Erythroblast (primary cell): ENCODE results near the gene ZNF621.

ENCODE experiments used
- GATA1 ChIP-seq: IDR thresholded peaks from 2 replicates; pipeline ENCODE4 v1.6.1; 2011; ENCODE audit warnings: low read depth, mild to moderate bottlenecking, control low read depth, low read length, moderate library complexity
- POLR2A ChIP-seq: IDR thresholded peaks from 2 replicates; pipeline ENCODE4 v1.6.1; 2011; ENCODE audit warnings: mild to moderate bottlenecking, low read length

GRCh38 chr3:40490916-40491315 is 33.8 kb upstream of the ZNF621 start:
- TF ChIP-seq POLR2A, result no peak
- no peak for TF ChIP-seq GATA1
